Measurements from ENCODE around the gene TSPAN33. TPM values are rescaled to one million over a fixed set of nuclear protein-coding genes. Genes with fewer than 3 reads are reported as not detected.
A peak's percentile ranks its signal among the peaks of the same experiment; 100 is the strongest.

Gene TSPAN33
- total and polyA plus RNA-seq, 2 of the 13 experiments (the other 11 are each of a cell fraction or from before 2014, with no cell fraction given) = 15.3 to 16.5 TPM

DNA sequence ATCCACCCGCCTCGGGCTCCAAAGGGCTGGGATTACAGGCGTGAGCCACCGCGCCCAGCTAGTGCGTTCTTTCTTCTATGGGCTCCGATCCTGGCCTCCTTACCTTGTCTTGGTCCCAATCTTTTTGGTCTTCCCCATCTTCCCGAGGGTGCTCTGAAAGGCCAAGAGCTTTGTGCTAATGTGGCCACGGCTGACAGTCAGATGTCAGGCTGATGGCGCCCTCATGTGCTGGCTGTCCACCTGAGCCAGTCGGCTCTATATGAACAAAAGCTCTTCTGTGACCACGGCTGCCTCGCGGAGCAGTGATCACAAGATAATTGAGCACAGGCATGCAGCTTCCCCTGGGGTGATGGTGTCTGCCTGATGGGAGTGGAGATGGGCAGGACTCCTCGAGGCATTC, 69.3 kb downstream of the TSPAN33 start (continued):
- no peak for TF ChIP-seq BCL6 (CRISPR knock-in tag; IDR thresholded peaks at IDR 0.05)
- no peak for TF ChIP-seq PITX1 (CRISPR knock-in tag; IDR thresholded peaks at IDR 0.05)
- no peak for TF ChIP-seq ZFP1 (CRISPR knock-in tag; IDR thresholded peaks at IDR 0.05)
- TF ChIP-seq ZSCAN22 (CRISPR knock-in tag; IDR thresholded peaks at IDR 0.05) = no peak
- no peak for TF ChIP-seq FOXK1 (CRISPR knock-in tag; IDR thresholded peaks at IDR 0.05; ENCODE audit: borderline replicate concordance, low read depth)
- TF ChIP-seq, protein P1, sequence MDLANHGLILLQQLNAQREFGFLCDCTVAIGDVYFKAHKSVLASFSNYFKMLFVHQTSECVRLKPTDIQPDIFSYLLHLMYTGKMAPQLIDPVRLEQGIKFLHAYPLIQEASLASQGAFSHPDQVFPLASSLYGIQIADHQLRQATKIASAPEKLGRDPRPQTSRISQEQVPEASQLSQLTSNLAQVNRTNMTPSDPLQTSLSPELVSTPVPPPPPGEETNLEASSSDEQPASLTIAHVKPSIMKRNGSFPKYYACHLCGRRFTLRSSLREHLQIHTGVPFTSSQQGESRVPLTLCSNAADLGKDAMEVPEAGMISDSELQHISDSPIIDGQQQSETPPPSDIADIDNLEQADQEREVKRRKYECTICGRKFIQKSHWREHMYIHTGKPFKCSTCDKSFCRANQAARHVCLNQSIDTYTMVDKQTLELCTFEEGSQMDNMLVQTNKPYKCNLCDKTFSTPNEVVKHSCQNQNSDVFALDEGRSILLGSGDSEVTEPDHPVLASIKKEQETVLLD (CRISPR knock-in tag; IDR thresholded peaks at IDR 0.05; ENCODE audit: low read depth) = no peak
- TF ChIP-seq, protein P2, sequence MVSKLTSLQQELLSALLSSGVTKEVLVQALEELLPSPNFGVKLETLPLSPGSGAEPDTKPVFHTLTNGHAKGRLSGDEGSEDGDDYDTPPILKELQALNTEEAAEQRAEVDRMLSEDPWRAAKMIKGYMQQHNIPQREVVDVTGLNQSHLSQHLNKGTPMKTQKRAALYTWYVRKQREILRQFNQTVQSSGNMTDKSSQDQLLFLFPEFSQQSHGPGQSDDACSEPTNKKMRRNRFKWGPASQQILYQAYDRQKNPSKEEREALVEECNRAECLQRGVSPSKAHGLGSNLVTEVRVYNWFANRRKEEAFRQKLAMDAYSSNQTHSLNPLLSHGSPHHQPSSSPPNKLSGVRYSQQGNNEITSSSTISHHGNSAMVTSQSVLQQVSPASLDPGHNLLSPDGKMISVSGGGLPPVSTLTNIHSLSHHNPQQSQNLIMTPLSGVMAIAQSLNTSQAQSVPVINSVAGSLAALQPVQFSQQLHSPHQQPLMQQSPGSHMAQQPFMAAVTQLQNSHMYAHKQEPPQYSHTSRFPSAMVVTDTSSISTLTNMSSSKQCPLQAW (CRISPR knock-in tag; IDR thresholded peaks at IDR 0.05) = no peak; the same call in 1 of the 2 replicates
- TF ChIP-seq, protein P3, sequence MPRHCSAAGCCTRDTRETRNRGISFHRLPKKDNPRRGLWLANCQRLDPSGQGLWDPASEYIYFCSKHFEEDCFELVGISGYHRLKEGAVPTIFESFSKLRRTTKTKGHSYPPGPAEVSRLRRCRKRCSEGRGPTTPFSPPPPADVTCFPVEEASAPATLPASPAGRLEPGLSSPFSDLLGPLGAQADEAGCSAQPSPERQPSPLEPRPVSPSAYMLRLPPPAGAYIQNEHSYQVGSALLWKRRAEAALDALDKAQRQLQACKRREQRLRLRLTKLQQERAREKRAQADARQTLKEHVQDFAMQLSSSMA (CRISPR knock-in tag; IDR thresholded peaks at IDR 0.05) = no peak
- no peak for TF ChIP-seq SPEN (CRISPR knock-in tag; IDR thresholded peaks at IDR 0.05; ENCODE audit: low read depth)
- no peak for TF ChIP-seq PHF8 (CRISPR knock-in tag; IDR thresholded peaks at IDR 0.05)
- no peak for TF ChIP-seq ZSCAN31 (CRISPR knock-in tag; IDR thresholded peaks at IDR 0.05; ENCODE audit: low read depth)
- TF ChIP-seq TEF (CRISPR knock-in tag; IDR thresholded peaks at IDR 0.05) = no peak
- peak; percentile 70 for TF ChIP-seq XRCC5 (optimal IDR thresholded peaks at IDR 0.05; ENCODE audit: low read length)
- TF ChIP-seq, protein P4, sequence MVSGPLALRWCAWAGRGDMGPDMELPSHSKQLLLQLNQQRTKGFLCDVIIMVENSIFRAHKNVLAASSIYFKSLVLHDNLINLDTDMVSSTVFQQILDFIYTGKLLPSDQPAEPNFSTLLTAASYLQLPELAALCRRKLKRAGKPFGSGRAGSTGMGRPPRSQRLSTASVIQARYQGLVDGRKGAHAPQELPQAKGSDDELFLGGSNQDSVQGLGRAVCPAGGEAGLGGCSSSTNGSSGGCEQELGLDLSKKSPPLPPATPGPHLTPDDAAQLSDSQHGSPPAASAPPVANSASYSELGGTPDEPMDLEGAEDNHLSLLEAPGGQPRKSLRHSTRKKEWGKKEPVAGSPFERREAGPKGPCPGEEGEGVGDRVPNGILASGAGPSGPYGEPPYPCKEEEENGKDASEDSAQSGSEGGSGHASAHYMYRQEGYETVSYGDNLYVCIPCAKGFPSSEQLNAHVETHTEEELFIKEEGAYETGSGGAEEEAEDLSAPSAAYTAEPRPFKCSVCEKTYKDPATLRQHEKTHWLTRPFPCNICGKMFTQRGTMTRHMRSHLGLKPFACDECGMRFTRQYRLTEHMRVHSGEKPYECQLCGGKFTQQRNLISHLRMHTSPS (CRISPR knock-in tag; IDR thresholded peaks at IDR 0.05; ENCODE audit: low read depth) = no peak; the same call in 1 of the 2 replicates
- TF ChIP-seq ZNF546 (CRISPR knock-in tag; conservative IDR thresholded peaks at IDR 0.05) = no peak
- TF ChIP-seq ESRRA (CRISPR knock-in tag; IDR thresholded peaks at IDR 0.05; ENCODE audit: low read depth) = no peak
- TF ChIP-seq ZNF496 (CRISPR knock-in tag; IDR thresholded peaks at IDR 0.05; ENCODE audit: insufficient replicate concordance) = no peak
- TF ChIP-seq HDAC1 (CRISPR knock-in tag; IDR thresholded peaks at IDR 0.05) = no peak; the same call in 1 of the 2 replicates
- TF ChIP-seq NONO (IDR thresholded peaks at IDR 0.05) = no peak
- peak; percentile 62 for TF ChIP-seq NONO (CRISPR knock-in tag; conservative IDR thresholded peaks at IDR 0.05)
- no peak for TF ChIP-seq ZNF713 (CRISPR knock-in tag; IDR thresholded peaks at IDR 0.05)
- TF ChIP-seq ZFP36L1 (CRISPR knock-in tag; IDR thresholded peaks at IDR 0.05) = no peak
- TF ChIP-seq ZNF569 (CRISPR knock-in tag; IDR thresholded peaks at IDR 0.05; ENCODE audit: borderline replicate concordance) = no peak
- TF ChIP-seq ZBTB46 (CRISPR knock-in tag; IDR thresholded peaks at IDR 0.05; ENCODE audit: borderline replicate concordance) = no peak

Measured in HepG2 (cell line).